K562 (cell line): ENCODE data around the gene MPI. TPM values are rescaled to one million over a fixed set of nuclear protein-coding genes. Genes with fewer than 3 reads are reported as not detected.

Source experiments
- ATAC-seq: fragments of 200-7000 bp; cut with Tn5 transposase; 3 replicates; pipeline ENCODE4 v1.9.1; 2020; ENCODE audit warnings: moderate library complexity
- BruUV-seq: library from RNA; stranded (reverse); fragments of 400-500 nt; replicated peaks from 2 replicates; lab custom pipeline; 2021; lab: Mats Ljungman, UMichigan
- CTCF ChIA-PET: fragments of 300-600 bp; formaldehyde crosslinking; extraction: SDS; loops from one replicate; lab custom pipeline; 2021; ENCODE audit warnings: low intra/inter-chr PET ratio; lab: Yijun Ruan, JAX
- POLR2A ChIA-PET: fragments of 300-600, 350-650 bp; sonication (Branson Sonifier 250); formaldehyde crosslinking; extraction: SDS; loops from one replicate; lab custom pipeline; 2021; ENCODE audit warnings: antibody characterized with exemption, inconsistent platforms; lab: Yijun Ruan, JAX
- DNase-seq, 4 experiments: peaks; one replicate each; pipeline versions ENCODE4 v3.0.0 to v3.0.0-alpha.2; 2011 to 2018; ENCODE audit warnings: low spot score in 3 of 4, mixed read lengths in 3 of 4; ENCODE audit errors: extremely low read depth in 1 of 4
- FAIRE-seq: peaks from 2 replicates; lab custom pipeline; 2011; peaks lifted over from hg19 to GRCh38; lab: Jason Lieb, UNC
- H2AFZ ChIP-seq: 2 replicates; pipeline ENCODE4 v1.6.0; 2011; ENCODE audit warnings: low read depth, low read length, control low read depth, inconsistent platforms
- H3K27ac ChIP-seq: fragments of 200-600 bp; 3 replicates; pipeline ENCODE4 v1.8.0; 2011; ENCODE audit warnings: low read depth, mild to moderate bottlenecking, control low read depth, inconsistent platforms, low read length, moderate library complexity, mixed read lengths; ENCODE audit errors: extremely low read depth
- H3K27me3 ChIP-seq, 2 experiments: fragments of 300-600 bp in 1 of 2; 2 replicates in 1 of 2; 3 replicates in 1 of 2; pipeline versions ENCODE4 v1.6.0 to v1.8.0; 2011; ENCODE audit warnings: inconsistent platforms in 2 of 2, low read length in 2 of 2, mild to moderate bottlenecking in 1 of 2, mixed read lengths in 1 of 2, moderate library complexity in 1 of 2; ENCODE audit not compliant: control insufficient read depth in 2 of 2, insufficient read depth in 2 of 2
- H3K36me3 ChIP-seq: fragments of 300-600 bp; 3 replicates; pipeline ENCODE4 v1.8.0; 2011; ENCODE audit warnings: mild to moderate bottlenecking, low read length, inconsistent platforms; ENCODE audit not compliant: control insufficient read depth, insufficient read depth
- H3K4me1 ChIP-seq, 2 experiments: fragments of 200-600 bp in 1 of 2; replicated peaks in 1 of 2; 2 replicates in 1 of 2; 3 replicates in 1 of 2; pipeline versions ENCODE4 v1.5.1 to v1.8.0; 2011; ENCODE audit warnings: inconsistent platforms in 2 of 2, low read length in 2 of 2, mild to moderate bottlenecking in 1 of 2, mixed read lengths in 1 of 2, moderate library complexity in 1 of 2; ENCODE audit not compliant: control insufficient read depth in 2 of 2, insufficient read depth in 2 of 2
- H3K4me2 ChIP-seq: 2 replicates; pipeline ENCODE4 v1.6.1; 2011; ENCODE audit warnings: low read length, control low read depth, inconsistent platforms, mixed read lengths; ENCODE audit not compliant: insufficient read depth
- H3K4me3 ChIP-seq: fragments of 200-600 bp; sonication (generic), shearing (Covaris generic); 2 replicates; pipeline ENCODE4 v1.5.1; 2016; ENCODE audit warnings: control low read depth, inconsistent platforms
- H3K79me2 ChIP-seq: fragments of 200-600 bp; 3 replicates; pipeline ENCODE4 v1.8.0; 2011; ENCODE audit warnings: low read length, inconsistent platforms; ENCODE audit not compliant: control insufficient read depth, insufficient read depth
- H3K9ac ChIP-seq, 2 experiments: 2 replicates each; pipeline versions ENCODE4 v1.6.0 to v1.6.1; 2011; ENCODE audit warnings: low read depth in 2 of 2, low read length in 2 of 2, control low read depth in 1 of 2, inconsistent platforms in 1 of 2, mild to moderate bottlenecking in 1 of 2, mixed read lengths in 1 of 2; ENCODE audit not compliant: insufficient read depth in 1 of 2
- H3K9me1 ChIP-seq: one replicate; pipeline ENCODE4 v1.6.0; 2011; ENCODE audit warnings: inconsistent platforms, mild to moderate bottlenecking, low read length, moderate library complexity; ENCODE audit not compliant: control insufficient read depth, insufficient read depth
- H3K9me3 ChIP-seq: replicated peaks from 2 replicates; pipeline ENCODE4 v1.5.1; 2011; ENCODE audit warnings: low read depth, low read length, inconsistent platforms; ENCODE audit not compliant: control insufficient read depth, insufficient read depth
- H4K20me1 ChIP-seq: replicated peaks from 2 replicates; pipeline ENCODE4 v1.6.1; 2011; ENCODE audit warnings: low read length, inconsistent platforms, mixed read lengths; ENCODE audit not compliant: control insufficient read depth, insufficient read depth
- ARID2 ChIP-seq: fragments of 450-650 bp; IDR thresholded peaks from 2 replicates; pipeline ENCODE4 v1.6.1; 2017; ENCODE audit warnings: antibody characterized with exemption, mild to moderate bottlenecking
- BACH1 ChIP-seq: fragments of 200-800 bp; sonication (Bioruptor generic); IDR thresholded peaks from 2 replicates; pipeline ENCODE4 v1.6.1; 2016; ENCODE audit warnings: missing genetic modification characterization, missing compliant biosample characterization
- CSDE1 ChIP-seq, 2 experiments: fragments of 450-650 bp; IDR thresholded peaks; 2 replicates each; pipeline ENCODE4 v1.6.1; 2016; ENCODE audit warnings: mild to moderate bottlenecking in 1 of 2
- KLF10 ChIP-seq: fragments of 250-450 bp; sonication (Bioruptor Pico); IDR thresholded peaks from 2 replicates; pipeline ENCODE4 v1.6.1; 2021; ENCODE audit warnings: matching md5 sums
- RCOR1 ChIP-seq, 2 experiments: IDR thresholded peaks; 2 replicates each; pipeline ENCODE4 v1.6.1; 2012; ENCODE audit warnings: low read depth in 2 of 2, low read length in 2 of 2, borderline replicate concordance in 1 of 2, improper control_type of control experiment in 1 of 2
- TFAM ChIP-seq: fragments of 250-450 bp; sonication (Bioruptor Pico); conservative IDR thresholded peaks from 2 replicates; pipeline ENCODE4 v1.5.0; 2021; ENCODE audit warnings: mild to moderate bottlenecking, moderate library complexity
- ZNF436 ChIP-seq: fragments of 250-450, 450-650 bp; sonication (Bioruptor Pico); formaldehyde crosslinking; IDR thresholded peaks from 2 replicates; pipeline ENCODE4 v1.7.0; 2020; ENCODE audit warnings: mild to moderate bottlenecking
- WGBS: fragments of 100-300 bp; shearing (Covaris generic); methylation state at CpG from one replicate; pipeline ENCODE4 v1.1.6; 2016; ENCODE audit warnings: low coverage, mixed read lengths; ENCODE audit not compliant: insufficient coverage; ENCODE audit errors: missing lambda C conversion rate; 5-methylcytosine and 5-hydroxymethylcytosine counted together
- in situ Hi-C: fragments of 300-500 bp; cut with MboI; formaldehyde crosslinking; loops from 4 replicates; pipeline ENCODE4 v1.15.0; 2018; ENCODE audit warnings: inconsistent platforms, mixed read lengths
- intact Hi-C: fragments of 100-400 bp; cut with micrococcal nuclease; formaldehyde crosslinking; loops from 2 replicates; pipeline ENCODE4 v1.14.2; 2022
- polyA plus RNA-seq, 8 experiments: library from polyadenylated mRNA; depleted of rRNA in 4 of 8; stranded (reverse) in 5 of 8; unstranded in 3 of 8; fragments of >200 nt; fragmentation: Nextera tagmentation in 2 of 8; fragmentation: Illumina TruSeq in 1 of 8; extraction: Ambion mirVana in 2 of 8; extraction: Trizol in 1 of 8; gene quantifications; 2 replicates each; pipeline versions ENCODE4 v1.2.1 to v1.2.3, GENCODE V29; 2011 to 2014; ENCODE audit warnings: inconsistent platforms in 1 of 8, missing spikeins in 1 of 8
- total RNA-seq, 7 experiments: library from RNA; depleted of rRNA in 6 of 7; stranded (reverse); fragments of >200 nt in 6 of 7; fragmentation: Illumina TruSeq in 2 of 7; extraction: Trizol in 2 of 7; gene quantifications; 2 replicates each; pipeline versions ENCODE4 v1.2.1 to v1.2.3, GENCODE V29; 2011 to 2021; ENCODE audit warnings: low replicate concordance in 1 of 7
- TF ChIP-seq, protein P1 (sequence below): fragments of 200-800 bp; sonication (Bioruptor generic); IDR thresholded peaks from 2 replicates; pipeline ENCODE4 v1.6.1; 2017; ENCODE audit warnings: missing genetic modification characterization, missing compliant biosample characterization
- TF ChIP-seq, protein P2 (sequence below): sonication (generic); formaldehyde crosslinking; IDR thresholded peaks from 2 replicates; pipeline ENCODE4 v1.8.0; 2022; ENCODE audit warnings: mild to moderate bottlenecking, missing genetic modification reagents
- TF ChIP-seq, protein P3 (sequence below), 3 experiments: fragments of 200-800 bp in 1 of 3; fragments of 250-450 bp in 1 of 3; fragments of 450-650 bp in 1 of 3; sonication (Bioruptor Pico) in 1 of 3; sonication (Bioruptor generic) in 1 of 3; formaldehyde crosslinking in 1 of 3; IDR thresholded peaks; 2 replicates each; pipeline versions ENCODE4 v1.6.1 to v1.8.0; 2016 to 2022; ENCODE audit warnings: mild to moderate bottlenecking in 2 of 3, missing genetic modification characterization in 2 of 3, missing compliant biosample characterization in 1 of 3, moderate library complexity in 1 of 3
- TF ChIP-seq, protein P4 (sequence below): fragments of 250-450 bp; sonication (Bioruptor Pico); IDR thresholded peaks from 2 replicates; pipeline ENCODE4 v1.8.0; 2022; ENCODE audit warnings: moderate library complexity, mild to moderate bottlenecking, inconsistent platforms

Gene MPI
- total and polyA plus RNA-seq, 9 of the 15 experiments (the other 6 are each of a cell fraction or from before 2014, with no cell fraction given) = 30.7 to 105 (median 40.5) TPM

DNA sequence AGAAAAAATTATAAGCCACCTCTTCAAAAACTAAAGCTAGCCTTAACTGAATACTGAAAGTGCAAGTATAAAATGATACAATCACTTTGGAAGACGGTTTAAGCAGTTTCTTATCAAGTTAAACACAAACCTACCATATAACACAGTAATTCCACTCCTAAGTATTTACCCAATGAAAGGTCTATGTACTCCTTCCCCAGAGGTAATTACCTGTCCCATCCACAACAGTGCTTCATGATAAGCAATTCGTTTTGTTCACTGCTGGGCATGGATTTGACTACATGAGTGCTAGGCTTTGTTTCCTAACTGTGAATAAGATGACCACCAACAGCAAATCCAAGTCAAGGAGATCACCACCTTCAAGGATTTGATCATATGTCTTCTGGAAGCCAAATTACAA, 43.7 kb downstream of the MPI start:
- ChIA-PET CTCF (interaction anchor here (0.7 kb wide), 1 partner anchor 423 kb away, joined by 4 read pairs; no protein-coding TSS in a partner anchor), POLR2A (interaction anchor here (0.6 to 3.1 kb wide), 11 partner anchors 9 to 498 kb away, joined by 3 to 15 read pairs (median 5); partner anchors contain the start of genes FAM219B and PPCDC)
- DNase-seq (no peak), ATAC-seq (no peak), FAIRE-seq (peak; percentile 11)
- Histone ChIP-seq H3K9me1 (no peaks in the 10 kb centered on the region), H3K4me2 (peak overlapping the region; percentile 40), H3K9me3 (no peaks in the 10 kb centered on the region), H3K4me1 (peaks cover 19 to 27% of the 10 kb centered on the region in 2 experiments), H3K79me2 (peaks cover 92% of the 10 kb centered on the region), H3K27ac (no peak overlapping the region), H3K27me3 (no peaks in the 10 kb centered on the region), H3K36me3 (peaks cover 72% of the 10 kb centered on the region), H3K9ac (no peak overlapping the region), H2AFZ (no peak overlapping the region), H3K4me3 (no peak overlapping the region; the same call in 1 of the 2 replicates), H4K20me1 (peaks cover 9% of the 10 kb centered on the region)
- in situ Hi-C loops (no loop called here), intact Hi-C loops (no loop called here)
- TF ChIP-seq RCOR1 (IDR thresholded peaks at IDR 0.05; ENCODE audit: borderline replicate concordance in 1 of 2, low read depth in 2 of 2, low read length in 2 of 2) (no peak), KLF10 (CRISPR knock-in tag) (no peak), ZNF436 (CRISPR knock-in tag) (no peak), TFAM (CRISPR knock-in tag) (no peak), CSDE1 (IDR thresholded peaks at IDR 0.05) (no peak), ARID2 (no peak), BACH1 (tag) (no peak)
- TF ChIP-seq, protein P1, sequence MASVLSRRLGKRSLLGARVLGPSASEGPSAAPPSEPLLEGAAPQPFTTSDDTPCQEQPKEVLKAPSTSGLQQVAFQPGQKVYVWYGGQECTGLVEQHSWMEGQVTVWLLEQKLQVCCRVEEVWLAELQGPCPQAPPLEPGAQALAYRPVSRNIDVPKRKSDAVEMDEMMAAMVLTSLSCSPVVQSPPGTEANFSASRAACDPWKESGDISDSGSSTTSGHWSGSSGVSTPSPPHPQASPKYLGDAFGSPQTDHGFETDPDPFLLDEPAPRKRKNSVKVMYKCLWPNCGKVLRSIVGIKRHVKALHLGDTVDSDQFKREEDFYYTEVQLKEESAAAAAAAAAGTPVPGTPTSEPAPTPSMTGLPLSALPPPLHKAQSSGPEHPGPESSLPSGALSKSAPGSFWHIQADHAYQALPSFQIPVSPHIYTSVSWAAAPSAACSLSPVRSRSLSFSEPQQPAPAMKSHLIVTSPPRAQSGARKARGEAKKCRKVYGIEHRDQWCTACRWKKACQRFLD (CRISPR knock-in tag) = no peak
- TF ChIP-seq, protein P2, sequence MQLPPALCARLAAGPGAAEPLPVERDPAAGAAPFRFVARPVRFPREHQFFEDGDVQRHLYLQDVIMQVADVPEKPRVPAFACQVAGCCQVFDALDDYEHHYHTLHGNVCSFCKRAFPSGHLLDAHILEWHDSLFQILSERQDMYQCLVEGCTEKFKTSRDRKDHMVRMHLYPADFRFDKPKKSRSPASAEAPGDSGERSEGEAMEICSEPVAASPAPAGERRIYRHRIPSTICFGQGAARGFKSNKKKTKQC = no peak
- TF ChIP-seq, protein P3, sequence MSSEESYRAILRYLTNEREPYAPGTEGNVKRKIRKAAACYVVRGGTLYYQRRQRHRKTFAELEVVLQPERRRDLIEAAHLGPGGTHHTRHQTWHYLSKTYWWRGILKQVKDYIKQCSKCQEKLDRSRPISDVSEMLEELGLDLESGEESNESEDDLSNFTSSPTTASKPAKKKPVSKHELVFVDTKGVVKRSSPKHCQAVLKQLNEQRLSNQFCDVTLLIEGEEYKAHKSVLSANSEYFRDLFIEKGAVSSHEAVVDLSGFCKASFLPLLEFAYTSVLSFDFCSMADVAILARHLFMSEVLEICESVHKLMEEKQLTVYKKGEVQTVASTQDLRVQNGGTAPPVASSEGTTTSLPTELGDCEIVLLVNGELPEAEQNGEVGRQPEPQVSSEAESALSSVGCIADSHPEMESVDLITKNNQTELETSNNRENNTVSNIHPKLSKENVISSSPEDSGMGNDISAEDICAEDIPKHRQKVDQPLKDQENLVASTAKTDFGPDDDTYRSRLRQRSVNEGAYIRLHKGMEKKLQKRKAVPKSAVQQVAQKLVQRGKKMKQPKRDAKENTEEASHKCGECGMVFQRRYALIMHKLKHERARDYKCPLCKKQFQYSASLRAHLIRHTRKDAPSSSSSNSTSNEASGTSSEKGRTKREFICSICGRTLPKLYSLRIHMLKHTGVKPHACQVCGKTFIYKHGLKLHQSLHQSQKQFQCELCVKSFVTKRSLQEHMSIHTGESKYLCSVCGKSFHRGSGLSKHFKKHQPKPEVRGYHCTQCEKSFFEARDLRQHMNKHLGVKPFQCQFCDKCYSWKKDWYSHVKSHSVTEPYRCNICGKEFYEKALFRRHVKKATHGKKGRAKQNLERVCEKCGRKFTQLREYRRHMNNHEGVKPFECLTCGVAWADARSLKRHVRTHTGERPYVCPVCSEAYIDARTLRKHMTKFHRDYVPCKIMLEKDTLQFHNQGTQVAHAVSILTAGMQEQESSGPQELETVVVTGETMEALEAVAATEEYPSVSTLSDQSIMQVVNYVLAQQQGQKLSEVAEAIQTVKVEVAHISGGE (CRISPR knock-in tag; IDR thresholded peaks at IDR 0.05) = no peak
- TF ChIP-seq, protein P4, sequence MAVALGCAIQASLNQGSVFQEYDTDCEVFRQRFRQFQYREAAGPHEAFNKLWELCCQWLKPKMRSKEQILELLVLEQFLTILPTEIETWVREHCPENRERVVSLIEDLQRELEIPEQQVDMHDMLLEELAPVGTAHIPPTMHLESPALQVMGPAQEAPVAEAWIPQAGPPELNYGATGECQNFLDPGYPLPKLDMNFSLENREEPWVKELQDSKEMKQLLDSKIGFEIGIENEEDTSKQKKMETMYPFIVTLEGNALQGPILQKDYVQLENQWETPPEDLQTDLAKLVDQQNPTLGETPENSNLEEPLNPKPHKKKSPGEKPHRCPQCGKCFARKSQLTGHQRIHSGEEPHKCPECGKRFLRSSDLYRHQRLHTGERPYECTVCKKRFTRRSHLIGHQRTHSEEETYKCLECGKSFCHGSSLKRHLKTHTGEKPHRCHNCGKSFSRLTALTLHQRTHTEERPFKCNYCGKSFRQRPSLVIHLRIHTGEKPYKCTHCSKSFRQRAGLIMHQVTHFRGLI = no peak
- 11% methylated on average over 2 of the region's 2 CpGs for WGBS
- no TSS peak for BruUV-seq
